Stimulated activated CD4-positive, alpha-beta T cell treated with anti-CD3 and anti-CD28 coated beads, Interleukin-12 subunit alpha, Interleukin-12 subunit beta, amount 100 ng/mL, for 24 hours (primary cell): ENCODE results near the gene ITFG1.
"Not testable (repeated sequence)": the region's sequence is repeated elsewhere in the genome, so short reads cannot be mapped to it uniquely, and the experiment has no call there.

Source experiments
- DNase-seq, 2 experiments: peaks; one replicate each; pipeline ENCODE4 v3.0.0-alpha.2; 2020; ENCODE audit warnings: low read depth in 2 of 2

The ITFG1 gene

DNA sequence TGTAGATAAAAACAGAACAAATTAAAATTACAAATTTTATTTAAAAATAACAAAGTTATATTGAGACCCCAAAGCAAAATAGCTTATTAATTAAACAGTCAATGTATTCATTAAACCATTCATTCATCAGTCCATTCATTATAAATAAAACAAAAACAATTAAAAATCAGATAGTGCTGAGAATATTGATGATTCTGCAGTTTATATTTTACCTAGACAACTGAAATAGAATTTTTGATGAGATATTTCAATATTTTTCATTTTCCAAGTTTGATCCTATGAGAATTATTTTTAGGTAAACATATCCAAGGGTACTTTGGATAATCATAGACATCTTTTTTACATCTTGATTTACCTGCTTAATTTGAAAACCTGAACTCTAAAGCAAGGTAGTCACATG lies 301.9 kb downstream of the ITFG1 start:
- no peak for DNase-seq

DNA sequence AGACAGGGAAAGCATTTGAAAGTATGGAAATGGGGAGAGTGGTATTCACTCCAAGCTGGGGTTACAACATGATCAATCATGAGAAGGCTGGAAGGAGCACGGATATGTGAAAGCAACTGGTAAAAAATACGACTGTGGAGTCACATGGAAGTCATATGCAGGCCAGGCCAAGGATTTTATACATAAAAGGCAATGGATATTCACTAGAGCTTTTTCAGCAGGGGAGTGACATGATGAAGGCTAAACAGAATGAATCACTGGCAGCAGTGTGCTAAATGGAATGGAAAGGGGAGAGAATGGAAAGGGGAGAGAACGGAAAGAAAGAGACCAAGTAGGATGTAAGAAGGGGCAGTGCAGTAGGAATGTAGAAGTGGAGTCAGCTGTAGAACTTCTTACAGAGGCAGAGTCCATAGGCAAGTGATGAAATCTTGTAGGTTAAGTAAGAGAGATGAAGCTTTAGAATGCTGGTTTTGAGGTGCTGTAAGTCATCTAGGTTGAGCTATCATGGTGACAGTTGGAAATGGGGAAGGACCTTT lies 304.1 kb downstream of the ITFG1 start:
- DNase-seq, result no peak

DNA sequence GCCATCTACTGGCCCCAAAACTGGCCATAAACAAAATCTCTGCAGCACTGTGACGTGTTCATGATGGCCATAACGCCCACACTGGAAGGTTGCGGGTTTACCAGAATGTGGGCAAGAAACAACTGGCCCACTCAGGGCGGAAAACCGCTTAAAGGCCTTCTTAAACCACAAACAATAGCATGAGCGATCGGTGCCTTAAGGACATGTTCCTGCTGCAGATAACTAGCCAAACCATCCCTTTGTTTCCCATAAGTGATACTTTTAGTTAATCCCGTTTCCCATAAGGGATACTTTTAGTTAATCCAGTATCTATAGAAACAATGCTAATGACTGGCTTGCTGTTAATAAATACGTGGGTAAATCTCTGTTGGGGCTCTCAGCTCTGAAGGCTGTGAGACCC lies 308.4 kb downstream of the ITFG1 start:
- DNase-seq, result not testable (repeated sequence)

GRCh38 chr16:47150067-47150466 lies 310.8 kb downstream of the ITFG1 start:
- no peak for DNase-seq

DNA sequence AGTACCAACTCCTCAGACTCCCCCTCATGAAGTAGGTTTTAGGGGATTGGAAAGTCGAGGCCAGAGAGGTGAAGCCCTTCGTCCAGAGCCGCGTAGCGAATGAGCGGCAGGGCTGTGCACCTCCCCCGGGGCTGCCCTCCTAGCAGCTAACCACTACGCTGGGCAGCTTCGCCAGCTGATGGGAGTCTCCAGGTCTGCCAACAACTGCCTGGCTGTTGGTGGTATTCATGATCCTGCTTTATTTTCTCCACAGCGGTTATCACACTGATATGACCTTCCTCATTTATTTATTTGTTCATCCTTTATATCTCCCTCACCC lies 316.3 kb downstream of the ITFG1 start:
- DNase-seq, result peak in 1 of 2 experiments; percentile 9

DNA sequence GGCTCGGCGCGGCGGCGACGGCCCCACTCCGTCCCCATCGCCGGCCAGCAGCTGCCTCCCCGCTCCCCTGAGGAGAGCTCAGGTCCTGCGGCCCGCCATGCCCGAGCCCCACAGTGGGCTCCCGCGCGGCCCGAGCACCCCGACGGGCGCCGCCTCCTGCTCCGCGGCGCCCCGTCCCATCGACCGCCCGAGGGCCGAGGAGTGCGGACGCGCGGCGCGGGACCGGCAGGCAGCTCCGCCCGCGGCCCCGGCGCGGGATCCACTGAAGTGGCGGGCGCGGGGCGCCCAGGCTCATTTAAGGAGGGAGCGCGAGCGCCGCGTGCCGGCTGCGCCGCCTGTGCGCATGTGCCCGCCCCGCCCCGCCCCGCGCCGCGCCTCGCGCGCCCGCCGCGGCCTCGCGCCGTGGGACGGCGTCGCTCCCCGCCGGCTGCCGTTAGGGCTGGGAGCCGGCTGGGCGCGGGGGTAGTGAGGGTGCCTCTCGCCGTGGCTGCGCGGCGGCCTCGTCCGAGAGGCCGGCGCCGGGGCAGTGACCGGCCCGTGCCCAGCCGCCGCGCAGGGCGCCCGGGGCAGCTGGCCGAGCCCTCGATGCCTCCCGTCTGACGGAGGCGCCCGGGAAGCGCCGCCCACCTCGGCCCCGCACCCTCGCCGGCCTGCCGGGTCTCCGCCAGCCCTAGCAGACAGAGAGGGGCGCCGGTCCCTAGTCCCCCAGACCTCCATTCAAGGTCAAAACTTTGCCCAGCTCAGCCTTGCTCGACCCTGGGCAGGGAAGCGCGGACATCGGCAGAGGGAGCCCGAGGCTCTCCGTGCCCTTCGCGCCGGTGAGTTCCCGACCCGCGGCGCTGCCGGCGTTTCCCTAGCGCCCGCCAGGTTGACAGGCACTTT lies 316.9 kb downstream of the ITFG1 start, which contains the start of gene NETO2:
Gene NETO2, minus strand, starts transcription at position 269 of the 882 bp plus-strand sequence. CDS start 333 bp downstream, outside the sequence.
- peak; percentile 33 to 59 for DNase-seq

DNA sequence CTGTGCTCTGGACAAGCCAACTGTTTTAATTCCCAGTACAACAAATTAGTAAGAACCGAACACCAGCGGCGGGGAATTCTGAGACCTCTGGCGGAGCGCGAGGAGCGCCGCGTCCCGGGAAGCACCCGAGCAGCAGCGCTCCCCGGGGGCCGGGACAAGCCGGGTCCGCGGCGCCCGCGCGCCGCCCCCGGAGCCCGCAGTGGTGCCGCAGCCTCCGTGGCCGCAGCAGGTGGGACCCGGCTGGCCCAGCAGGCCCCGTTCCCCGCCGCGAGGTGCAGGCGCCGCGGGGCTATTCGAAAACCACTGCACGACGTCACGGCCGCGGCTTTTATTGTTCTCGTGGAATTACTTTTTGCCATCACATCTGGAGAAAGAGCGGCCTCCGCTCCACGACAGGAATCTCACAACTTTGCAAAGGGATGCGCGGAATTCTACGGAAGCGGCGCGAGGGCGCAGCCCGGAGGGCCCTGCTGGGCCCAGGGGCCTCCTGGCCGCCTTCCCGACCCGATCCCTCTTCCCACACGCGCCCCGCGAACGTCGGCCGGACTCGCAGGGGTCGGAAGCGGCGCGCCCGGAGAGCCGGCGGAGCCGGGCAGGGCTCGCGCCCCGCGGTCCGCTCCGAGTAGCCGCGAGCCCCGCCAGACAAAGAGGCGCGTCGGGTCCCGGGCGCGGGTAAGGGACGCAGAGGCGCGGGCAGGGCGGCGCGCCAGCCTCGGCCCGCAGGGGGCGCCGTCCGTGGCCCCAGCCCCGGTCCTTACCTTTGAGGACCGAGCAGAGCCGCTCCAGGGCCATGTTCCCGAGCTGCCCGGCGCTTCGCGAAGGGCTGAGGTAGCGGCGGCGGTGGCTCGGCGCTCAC lies 317.8 kb downstream of the ITFG1 start:
- DNase-seq, result peak; percentile 48

- no peak for DNase-seq
Measured at GRCh38 chr16:47142486-47142820, 318.4 kb downstream of the ITFG1 start.

GRCh38 chr16:47141773-47142485 lies 318.9 kb downstream of the ITFG1 start:
- peak; percentile 56 to 78 for DNase-seq

DNA sequence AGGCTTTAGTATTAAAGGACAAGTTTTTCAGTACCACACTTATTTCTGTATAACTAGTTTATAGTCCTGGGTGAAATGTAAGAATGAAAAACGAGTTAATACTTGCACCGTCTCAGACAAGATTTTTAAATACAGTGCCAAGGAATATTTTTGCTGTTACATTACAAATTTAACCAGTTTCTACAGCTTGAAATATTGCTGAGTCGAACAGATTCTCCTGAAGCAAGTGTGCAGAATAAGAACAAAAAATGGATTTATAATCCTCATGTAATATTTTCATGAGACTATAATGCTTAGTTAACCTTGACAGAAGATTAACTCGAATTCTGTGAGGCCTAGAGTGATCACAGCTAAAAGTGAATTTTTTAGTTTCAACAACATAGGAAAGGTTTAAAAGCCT lies 320.2 kb downstream of the ITFG1 start:
- DNase-seq, result no peak

DNA sequence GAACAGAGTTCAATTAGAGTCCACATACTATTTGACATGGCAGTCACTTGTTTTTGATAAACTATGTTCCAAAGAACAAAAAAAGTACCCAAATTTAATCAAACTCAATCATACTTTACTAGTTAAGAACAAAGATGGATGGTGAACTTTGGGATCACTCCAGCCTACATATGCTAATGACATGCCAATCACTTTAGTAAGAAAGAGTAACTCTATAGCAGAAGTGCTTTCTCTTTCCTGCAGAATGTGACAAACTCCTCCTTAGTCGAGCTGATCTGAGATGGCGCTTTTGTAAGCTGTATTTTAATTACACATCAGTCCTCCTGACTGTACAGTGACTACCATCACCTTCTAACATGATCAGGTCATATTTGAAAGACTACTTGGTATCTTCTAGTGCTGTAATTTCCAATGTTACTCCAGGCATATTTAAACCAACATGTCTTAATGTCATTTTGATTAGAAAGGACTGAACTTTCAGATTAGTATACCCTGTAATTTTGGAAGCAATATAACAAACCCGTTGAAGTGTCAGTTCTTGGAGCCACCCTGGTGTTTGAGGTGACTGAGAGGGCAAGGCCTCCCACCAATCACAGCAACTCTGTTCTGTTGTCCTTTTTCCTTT lies 321.2 kb downstream of the ITFG1 start:
- no peak for DNase-seq

DNA sequence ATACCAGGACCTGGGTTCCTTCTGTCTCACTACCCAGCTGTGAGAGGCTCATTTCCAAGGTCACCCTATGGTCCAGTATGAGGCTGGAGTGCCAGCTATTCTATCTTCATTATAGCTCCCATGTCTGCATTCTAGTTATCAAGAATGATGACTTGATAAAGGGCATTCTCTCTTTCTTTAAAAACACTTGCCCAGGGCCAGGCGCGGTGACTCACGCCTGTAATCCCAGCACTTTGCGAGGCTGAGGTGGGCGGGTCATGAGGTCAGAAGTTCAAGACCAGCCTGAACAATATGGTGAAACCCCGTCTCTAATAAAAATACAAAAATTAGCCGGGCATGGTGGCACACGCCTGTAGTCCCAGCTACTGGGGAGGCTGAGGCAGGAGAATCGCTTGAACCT lies 322.9 kb downstream of the ITFG1 start:
- not testable (repeated sequence) for DNase-seq

DNA sequence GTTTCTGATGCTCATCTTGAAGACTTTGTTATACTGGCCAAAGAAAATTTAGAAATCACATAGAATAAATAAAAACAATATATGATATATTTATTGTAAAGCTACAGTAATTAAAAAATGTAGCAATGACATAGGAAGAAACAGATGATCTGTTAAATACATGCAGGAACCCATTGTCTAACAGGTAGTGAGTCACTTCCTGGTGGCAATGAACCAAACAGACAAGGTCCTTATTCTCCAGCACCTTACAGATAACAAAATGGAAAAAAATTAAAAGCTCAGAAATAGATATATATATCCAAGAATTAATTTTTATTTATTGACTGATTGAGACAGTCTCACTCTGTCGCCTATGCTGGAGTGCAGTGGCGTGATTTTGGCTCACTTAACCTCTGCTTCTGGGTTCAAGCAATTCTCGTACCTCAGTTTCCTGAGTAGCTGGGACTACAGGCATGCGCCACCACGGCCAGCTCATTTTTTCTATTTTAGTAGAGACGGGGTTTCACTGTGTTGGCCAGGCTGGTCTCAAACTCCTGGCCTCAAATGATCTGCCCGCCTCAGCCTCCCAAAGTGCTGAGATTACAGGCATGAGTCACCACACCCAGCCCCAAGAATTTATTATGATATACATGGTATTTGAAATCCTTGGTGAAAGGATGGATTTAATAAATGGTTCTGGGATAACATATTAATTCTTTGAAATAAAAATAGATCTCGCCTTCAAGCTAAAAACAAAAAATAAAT lies 324.6 kb downstream of the ITFG1 start:
- DNase-seq, result no peak

DNA sequence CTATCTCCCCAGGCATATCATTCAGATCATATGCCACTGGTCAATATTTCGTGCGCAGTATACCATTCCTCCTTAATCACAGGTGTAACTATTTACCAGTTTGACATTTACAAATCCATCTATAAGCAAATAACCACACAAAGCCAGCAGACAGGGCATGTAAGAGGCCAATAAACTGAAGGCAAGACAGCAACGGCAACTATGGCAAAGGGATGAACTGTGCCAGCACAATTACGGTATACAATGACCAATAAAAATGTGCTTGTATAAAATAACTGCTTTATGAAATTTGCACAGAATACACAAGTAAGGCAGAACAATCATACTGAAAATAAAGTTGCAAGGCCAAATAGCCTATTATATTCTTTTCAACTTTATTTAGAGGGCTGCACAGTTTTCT lies 326.3 kb downstream of the ITFG1 start:
- no peak for DNase-seq

DNA sequence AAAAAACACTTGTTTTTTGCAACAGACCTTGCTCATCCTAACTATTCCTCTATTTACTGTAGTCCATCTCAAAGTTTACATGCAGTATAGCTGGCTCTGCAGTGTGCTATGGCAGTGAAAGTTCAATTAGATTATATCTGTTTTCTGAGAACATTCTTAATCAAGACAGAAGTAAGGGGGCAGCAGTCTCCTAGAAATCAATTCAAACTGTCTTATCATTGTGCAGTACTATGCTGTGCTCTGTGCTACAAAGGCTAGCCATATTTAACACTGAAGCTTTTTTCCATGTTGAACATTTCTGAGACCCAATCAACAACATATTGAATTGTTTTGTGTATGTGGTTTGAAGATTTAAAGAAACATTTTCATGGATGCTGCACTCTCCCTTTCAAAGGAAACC lies 328.6 kb downstream of the ITFG1 start:
- DNase-seq, result no peak

DNA sequence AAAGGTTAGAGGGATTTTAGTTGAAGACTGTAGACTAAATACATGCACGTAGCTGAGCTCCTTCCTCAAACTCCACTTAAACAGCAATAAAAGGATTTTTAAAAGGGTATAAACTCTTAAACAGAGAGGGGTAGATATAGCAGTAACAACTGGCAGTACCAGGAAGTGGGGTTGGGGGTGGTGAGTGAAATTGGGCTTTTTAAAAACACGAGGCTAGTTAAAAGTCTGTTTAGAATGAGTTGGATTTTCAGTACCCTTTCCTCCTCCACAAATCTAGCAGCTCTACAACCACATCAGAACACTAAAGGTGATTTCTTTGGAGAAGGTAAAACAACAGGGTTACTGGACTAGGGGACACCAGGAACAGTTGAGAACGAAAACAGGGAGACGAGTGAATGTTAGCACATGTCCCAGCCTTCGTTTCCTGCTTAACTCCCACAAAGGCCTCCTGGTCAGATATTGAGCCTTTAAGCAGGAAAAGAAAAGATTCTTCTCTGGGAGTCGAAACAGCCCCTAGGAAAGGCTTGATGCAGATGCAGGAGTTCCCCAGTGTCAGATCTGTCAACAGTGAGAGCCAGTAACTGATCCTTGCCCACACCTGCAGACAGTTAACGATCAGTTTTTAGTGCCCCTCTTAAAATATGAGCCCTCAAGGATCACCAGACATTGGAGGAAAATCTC lies 331.0 kb downstream of the ITFG1 start:
- no peak for DNase-seq

DNA sequence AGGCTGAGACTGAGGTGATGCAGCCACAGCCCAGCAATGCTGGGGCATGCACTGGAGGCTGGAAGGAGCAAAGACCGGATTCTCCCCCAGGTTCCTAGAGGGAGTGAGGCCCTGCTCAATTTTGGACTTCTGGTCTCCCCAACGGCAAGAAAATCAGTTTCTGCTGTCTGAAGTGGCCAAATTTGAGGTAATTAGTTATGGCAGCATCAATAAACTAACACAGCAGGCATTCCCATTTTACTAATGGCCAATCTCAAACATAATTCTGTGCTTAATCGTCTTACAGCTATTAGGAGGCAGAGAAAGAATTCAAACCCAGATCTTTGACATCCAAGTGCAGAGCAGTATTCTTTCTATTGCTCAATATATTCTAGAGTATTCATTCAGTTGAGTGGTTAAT lies 333.3 kb downstream of the ITFG1 start:
- no peak for DNase-seq

DNA sequence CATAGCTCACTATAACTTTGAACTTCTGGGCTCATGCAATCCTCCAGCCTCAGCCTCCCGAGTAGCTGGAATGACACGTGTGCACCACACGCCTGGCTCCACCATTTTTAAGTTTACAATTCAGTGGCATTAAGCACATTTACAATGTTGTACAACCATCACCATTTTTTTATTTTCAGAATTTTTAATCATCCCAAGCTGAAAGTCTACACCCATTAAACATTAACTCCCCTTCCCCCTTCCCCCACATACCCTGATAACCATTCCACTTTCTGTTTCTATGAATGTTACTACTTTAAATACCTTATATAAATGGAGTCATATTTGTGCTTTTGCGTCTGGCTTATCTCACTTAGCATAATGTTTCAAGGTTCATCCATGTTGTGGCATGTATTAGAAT lies 335.1 kb downstream of the ITFG1 start:
- no peak for DNase-seq

- no peak for DNase-seq
Measured at GRCh38 chr16:47113130-47113529, 347.7 kb downstream of the ITFG1 start.

GRCh38 chr16:47110939-47111338 lies 349.9 kb downstream of the ITFG1 start:
- no peak for DNase-seq
